ENCODE results near the gene PRKAA2.

Gene PRKAA2

DNA sequence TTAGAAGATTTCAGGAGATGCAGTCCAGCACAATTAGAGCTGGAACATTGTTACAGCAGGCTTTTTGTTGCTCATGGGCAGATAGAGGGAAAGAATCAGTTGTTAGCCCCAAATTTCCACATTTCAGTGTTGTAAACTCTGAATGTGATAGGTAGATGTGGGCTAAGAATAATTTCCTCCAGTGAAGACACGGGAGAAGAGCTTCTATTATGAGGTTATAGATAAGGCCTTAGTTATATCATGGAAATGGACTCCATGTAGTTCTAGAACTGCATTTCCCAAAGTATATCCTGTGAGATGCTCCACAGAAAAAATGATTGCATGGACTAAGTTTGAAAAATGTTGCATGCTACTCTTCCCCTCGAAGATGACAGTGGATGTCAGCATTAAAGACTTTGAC lies 64.9 kb downstream of the PRKAA2 start:
- DNase-seq (ENCODE audit: low read depth, low spot score) = no peak
- H3K27ac ChIP-seq = no peak overlapping the region

DNA sequence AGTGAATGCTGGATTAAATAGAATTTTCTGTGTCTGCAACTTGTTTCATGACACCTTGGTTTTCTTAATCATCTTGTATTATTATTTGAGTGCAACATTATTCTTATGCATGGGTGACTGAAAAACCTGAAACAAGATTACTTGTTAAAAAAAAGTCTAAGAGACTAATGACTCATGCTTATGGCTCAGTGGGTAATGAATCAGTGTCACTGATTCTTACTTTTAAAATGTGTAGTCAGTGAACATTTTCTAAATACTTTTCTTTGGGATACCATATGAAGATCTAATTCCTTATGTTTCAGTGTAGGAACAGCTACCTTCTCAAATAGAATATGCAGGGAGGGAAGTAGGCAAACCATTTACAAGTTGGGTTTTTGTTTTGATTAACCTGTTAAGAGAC lies 65.5 kb downstream of the PRKAA2 start:
- no peak overlapping the region for H3K27ac ChIP-seq
- peak; percentile 16 for DNase-seq (ENCODE audit: low read depth, low spot score)

DNA sequence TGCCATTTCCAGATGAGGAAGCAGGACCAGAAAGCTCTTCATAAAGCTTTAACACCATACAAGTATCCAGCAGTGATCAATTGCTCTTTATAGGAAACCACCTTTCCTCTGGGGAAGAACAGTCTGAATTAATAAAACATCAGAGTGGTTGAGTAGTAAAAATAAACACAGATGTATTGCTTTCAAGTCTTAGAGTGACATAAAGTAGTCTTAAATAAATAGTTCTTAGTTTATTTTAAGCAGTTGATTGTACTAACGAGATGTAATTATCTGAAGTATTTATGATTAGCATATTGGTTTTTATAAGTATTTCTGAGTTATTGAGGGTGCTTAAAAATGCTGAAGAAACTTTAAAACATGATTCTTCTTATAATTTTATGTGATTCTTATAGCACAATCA lies 67.0 kb downstream of the PRKAA2 start:
- no peak overlapping the region for H3K27ac ChIP-seq
- no peak for DNase-seq (ENCODE audit: low read depth, low spot score)

DNA sequence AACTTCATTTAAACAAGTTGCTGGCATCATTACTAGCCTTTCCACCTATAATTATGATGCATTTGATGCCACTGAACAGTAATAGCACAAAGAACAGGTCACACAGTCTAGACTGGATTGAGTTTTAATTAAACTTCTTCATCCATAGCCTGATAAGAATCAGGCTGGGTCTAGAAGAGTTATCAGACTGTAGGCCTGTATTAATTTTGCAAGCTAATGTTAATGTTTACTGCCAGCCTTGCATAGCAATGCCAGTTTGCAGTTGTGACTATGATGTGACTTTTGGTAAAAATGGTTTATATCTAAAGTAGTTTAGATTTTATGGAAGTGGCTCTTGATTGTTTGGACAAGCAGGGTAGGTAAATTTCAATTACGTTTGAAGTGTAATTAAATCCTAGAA lies 68.0 kb downstream of the PRKAA2 start:
- no peak for DNase-seq (ENCODE audit: low read depth, low spot score)

DNA sequence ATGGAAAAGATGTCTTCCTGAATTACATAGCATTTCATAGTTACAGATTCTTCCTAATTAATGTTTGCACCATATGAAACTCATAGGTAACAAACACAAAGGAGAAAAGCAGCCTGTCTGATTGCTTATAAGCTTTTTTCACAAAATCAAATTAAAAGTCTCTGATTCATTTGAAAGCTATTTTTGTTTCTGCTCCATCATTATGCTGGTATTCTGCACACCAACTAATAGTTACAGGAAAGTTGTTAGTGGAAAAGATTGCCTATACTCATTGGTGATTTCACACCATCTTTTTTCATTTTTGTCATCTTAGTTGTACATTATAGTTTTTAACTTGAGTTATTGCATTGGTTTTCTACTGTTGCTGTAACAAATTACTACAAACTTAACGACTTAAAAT lies 70.0 kb downstream of the PRKAA2 start:
- no peak for DNase-seq (ENCODE audit: low read depth, low spot score)
- no peak overlapping the region for H3K27ac ChIP-seq

More for the DNA sequence above, 68.0 kb downstream of the PRKAA2 start:
- H3K27ac ChIP-seq = no peak overlapping the region

DNA sequence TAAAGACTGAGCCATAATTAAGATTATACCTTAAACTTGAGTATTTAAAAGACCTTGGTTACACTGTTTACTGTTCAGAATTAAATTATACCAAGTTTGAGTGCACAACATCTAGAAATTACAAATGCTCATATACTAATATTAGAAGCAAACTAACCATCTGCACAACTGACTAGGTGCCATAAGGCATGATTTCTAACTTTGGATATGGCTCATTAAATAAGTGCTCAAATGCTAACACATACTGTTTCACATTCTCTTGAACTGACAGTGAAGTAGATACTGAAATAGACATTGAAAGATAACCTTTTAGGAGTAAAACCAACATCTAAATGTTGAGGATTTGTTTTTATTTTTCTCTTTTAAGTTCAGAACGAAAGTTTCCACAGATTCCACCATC lies 74.1 kb downstream of the PRKAA2 start:
- H3K27ac ChIP-seq = no peak overlapping the region

GRCh38 chr1:56726706-56727105 lies 81.6 kb downstream of the PRKAA2 start:
- H3K27ac ChIP-seq = no peak overlapping the region
- no peak for DNase-seq (ENCODE audit: low read depth, low spot score)

More for the DNA sequence above, 74.1 kb downstream of the PRKAA2 start:
- no peak for DNase-seq (ENCODE audit: low read depth, low spot score)

- H3K27ac ChIP-seq = no peak overlapping the region
- DNase-seq (ENCODE audit: low read depth, low spot score) = no peak
Observed at GRCh38 chr1:56728964-56729363, 83.8 kb downstream of the PRKAA2 start.

DNA sequence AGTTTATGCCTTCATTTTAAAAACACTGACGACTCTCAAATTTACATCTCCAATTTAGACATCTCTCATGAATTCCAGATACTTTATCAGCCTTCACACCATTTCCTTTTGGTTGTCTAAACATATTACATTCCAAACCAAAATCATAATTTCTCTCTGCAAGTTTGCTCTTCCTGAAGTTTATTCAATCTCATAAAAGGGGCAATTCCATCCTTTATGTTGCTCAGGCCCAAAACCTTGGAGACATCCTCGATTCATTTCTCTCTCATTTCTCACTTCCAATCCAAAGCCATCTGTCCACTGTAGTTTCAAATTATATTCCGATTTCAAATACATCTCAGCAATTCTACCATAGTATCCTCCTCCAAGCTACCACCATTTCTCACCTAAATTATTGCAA lies 100.1 kb downstream of the PRKAA2 start:
- no peak for DNase-seq (ENCODE audit: low read depth, low spot score)
- no peak overlapping the region for H3K27ac ChIP-seq

- no peak for DNase-seq (ENCODE audit: low read depth, low spot score)
- H3K27ac ChIP-seq = no peak overlapping the region
Observed at GRCh38 chr1:56754708-56755479, 109.8 kb downstream of the PRKAA2 start.

- no peak overlapping the region for H3K27ac ChIP-seq
- DNase-seq (ENCODE audit: low read depth, low spot score) = no peak
Observed at GRCh38 chr1:56755911-56756310, 110.8 kb downstream of the PRKAA2 start.

GRCh38 chr1:56758135-56758534 lies 113.0 kb downstream of the PRKAA2 start:
- H3K27ac ChIP-seq = no peak overlapping the region
- DNase-seq (ENCODE audit: low read depth, low spot score) = no peak

DNA sequence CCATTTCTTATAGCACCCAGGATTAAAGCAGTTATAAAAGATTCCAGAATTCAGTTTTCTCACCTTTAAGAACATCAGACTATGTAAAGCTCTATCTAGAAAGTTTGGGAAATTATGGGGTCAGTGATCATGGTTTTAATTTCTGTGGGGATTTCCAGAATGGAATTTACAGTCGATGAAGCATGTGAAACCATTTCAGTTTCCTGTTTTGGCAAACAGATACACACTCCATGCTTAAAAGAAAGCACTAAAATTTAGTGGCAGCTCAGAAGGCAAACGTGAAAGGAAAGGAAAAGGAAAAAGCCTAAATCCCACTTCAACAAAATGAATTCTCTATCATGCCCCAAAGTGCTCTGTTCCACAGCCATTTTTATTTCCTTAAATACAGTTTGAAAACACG lies 113.7 kb downstream of the PRKAA2 start:
- no peak for DNase-seq (ENCODE audit: low read depth, low spot score)
- no peak overlapping the region for H3K27ac ChIP-seq
